ENCODE measurements around the gene FUT7. TPM values are rescaled to one million over a fixed set of nuclear protein-coding genes. Genes with fewer than 3 reads are reported as not detected.
A peak's percentile ranks its signal among the peaks of the same experiment; 100 is the strongest.

The FUT7 gene
- total and polyA plus RNA-seq, 9 of the 15 experiments (the other 6 are each of a cell fraction or from before 2014, with no cell fraction given) = not detected

GRCh38 chr9:137063311-137064026, 31.6 kb upstream of the FUT7 start:
- POLR2A ChIA-PET = interaction anchor here (1.1 kb wide), 1 partner anchor 8 kb away, joined by 5 read pairs; no protein-coding TSS in a partner anchor
- DNase-seq (ENCODE audit: extremely low read depth in 1 of 4, low spot score in 3 of 4) (no peak), ATAC-seq (no peak; the same call in 2 of the 3 replicates), FAIRE-seq (no peak)
- CTCF ChIA-PET (ENCODE audit: low intra/inter-chr PET ratio) = interaction anchor here (0.6 kb wide), 1 partner anchor 117 kb away, joined by 3 read pairs; no protein-coding TSS in a partner anchor
- Histone ChIP-seq H3K9ac (ENCODE audit: insufficient read depth in 1 of 2, low read depth in 2 of 2, low read length in 2 of 2) (no peak overlapping the region), H3K36me3 (ENCODE audit: control insufficient read depth, insufficient read depth, low read length) (peaks cover 38% of the 10 kb centered on the region; the same call in 2 of the 3 replicates), H3K9me1 (ENCODE audit: control insufficient read depth, insufficient read depth, low read length) (peaks cover 4% of the 10 kb centered on the region), H4K20me1 (replicated peaks; ENCODE audit: control insufficient read depth, insufficient read depth, low read length) (peaks cover 15% of the 10 kb centered on the region), H2AFZ (ENCODE audit: low read depth, low read length) (no peak overlapping the region), H3K9me3 (replicated peaks; ENCODE audit: control insufficient read depth, insufficient read depth, low read depth, low read length) (no peaks in the 10 kb centered on the region), H3K27ac (ENCODE audit: extremely low read depth, low read depth, low read length) (no peak overlapping the region), H3K4me3 (no peak overlapping the region), H3K4me1 (replicated peaks in 1 of 2; ENCODE audit: control insufficient read depth in 2 of 2, insufficient read depth in 2 of 2, low read length in 2 of 2) (peaks cover 7 to 45% of the 10 kb centered on the region in 2 experiments; a peak in 4 of 5 replicates), H3K79me2 (ENCODE audit: control insufficient read depth, insufficient read depth, low read length) (peaks cover 13% of the 10 kb centered on the region), H3K4me2 (ENCODE audit: insufficient read depth, low read length) (no peak overlapping the region), H3K27me3 (ENCODE audit: control insufficient read depth in 2 of 2, insufficient read depth in 2 of 2, low read length in 2 of 2) (no peaks in the 10 kb centered on the region)
- no TSS peak for BruUV-seq (replicated peaks)
- 85% methylated on average over 21 of the region's 26 CpGs for whole genome bisulfite sequencing (ENCODE audit: insufficient coverage, low coverage, missing lambda C conversion rate)
- TF ChIP-seq, protein P1, sequence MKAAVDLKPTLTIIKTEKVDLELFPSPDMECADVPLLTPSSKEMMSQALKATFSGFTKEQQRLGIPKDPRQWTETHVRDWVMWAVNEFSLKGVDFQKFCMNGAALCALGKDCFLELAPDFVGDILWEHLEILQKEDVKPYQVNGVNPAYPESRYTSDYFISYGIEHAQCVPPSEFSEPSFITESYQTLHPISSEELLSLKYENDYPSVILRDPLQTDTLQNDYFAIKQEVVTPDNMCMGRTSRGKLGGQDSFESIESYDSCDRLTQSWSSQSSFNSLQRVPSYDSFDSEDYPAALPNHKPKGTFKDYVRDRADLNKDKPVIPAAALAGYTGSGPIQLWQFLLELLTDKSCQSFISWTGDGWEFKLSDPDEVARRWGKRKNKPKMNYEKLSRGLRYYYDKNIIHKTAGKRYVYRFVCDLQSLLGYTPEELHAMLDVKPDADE (conservative IDR thresholded peaks at IDR 0.05; ENCODE audit: control insufficient read depth, low read depth, low read length) = no peak
- no peak for TF ChIP-seq SMARCE1 (IDR thresholded peaks at IDR 0.05)
- TF ChIP-seq COPS2 (conservative IDR thresholded peaks at IDR 0.05) = no peak
- TF ChIP-seq POLR2G (IDR thresholded peaks at IDR 0.05; ENCODE audit: low read depth, low read length) = peak; percentile 33; the same call in 1 of the 2 replicates
- 0 out of 2 replicates have a peak, but pooled peaks have one; percentile 4 for TF ChIP-seq TAF15 (IDR thresholded peaks at IDR 0.05; ENCODE audit: low read depth, low read length)
- no peak for TF ChIP-seq ZNF124 (CRISPR knock-in tag; IDR thresholded peaks at IDR 0.05)
- TF ChIP-seq, protein P2, sequence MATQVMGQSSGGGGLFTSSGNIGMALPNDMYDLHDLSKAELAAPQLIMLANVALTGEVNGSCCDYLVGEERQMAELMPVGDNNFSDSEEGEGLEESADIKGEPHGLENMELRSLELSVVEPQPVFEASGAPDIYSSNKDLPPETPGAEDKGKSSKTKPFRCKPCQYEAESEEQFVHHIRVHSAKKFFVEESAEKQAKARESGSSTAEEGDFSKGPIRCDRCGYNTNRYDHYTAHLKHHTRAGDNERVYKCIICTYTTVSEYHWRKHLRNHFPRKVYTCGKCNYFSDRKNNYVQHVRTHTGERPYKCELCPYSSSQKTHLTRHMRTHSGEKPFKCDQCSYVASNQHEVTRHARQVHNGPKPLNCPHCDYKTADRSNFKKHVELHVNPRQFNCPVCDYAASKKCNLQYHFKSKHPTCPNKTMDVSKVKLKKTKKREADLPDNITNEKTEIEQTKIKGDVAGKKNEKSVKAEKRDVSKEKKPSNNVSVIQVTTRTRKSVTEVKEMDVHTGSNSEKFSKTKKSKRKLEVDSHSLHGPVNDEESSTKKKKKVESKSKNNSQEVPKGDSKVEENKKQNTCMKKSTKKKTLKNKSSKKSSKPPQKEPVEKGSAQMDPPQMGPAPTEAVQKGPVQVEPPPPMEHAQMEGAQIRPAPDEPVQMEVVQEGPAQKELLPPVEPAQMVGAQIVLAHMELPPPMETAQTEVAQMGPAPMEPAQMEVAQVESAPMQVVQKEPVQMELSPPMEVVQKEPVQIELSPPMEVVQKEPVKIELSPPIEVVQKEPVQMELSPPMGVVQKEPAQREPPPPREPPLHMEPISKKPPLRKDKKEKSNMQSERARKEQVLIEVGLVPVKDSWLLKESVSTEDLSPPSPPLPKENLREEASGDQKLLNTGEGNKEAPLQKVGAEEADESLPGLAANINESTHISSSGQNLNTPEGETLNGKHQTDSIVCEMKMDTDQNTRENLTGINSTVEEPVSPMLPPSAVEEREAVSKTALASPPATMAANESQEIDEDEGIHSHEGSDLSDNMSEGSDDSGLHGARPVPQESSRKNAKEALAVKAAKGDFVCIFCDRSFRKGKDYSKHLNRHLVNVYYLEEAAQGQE (IDR thresholded peaks at IDR 0.05; ENCODE audit: borderline replicate concordance) = no peak
- TF ChIP-seq, protein P2 (CRISPR knock-in tag; IDR thresholded peaks at IDR 0.05; ENCODE audit: low read depth) = no peak
- TF ChIP-seq ZNF134 (CRISPR knock-in tag; conservative IDR thresholded peaks at IDR 0.05) = no peak
- TF ChIP-seq NEUROD1 (IDR thresholded peaks at IDR 0.05; ENCODE audit: borderline replicate concordance, low read depth, low read length, partially characterized antibody) = no peak
- no peak for TF ChIP-seq IRF9 (tag; IDR thresholded peaks at IDR 0.05)
- intact Hi-C loops (cut with micrococcal nuclease) = no loop called here
- in situ Hi-C loops (cut with MboI) = no loop called here
